ENCODE data around the gene KDM4C. TPM values are rescaled to one million over a fixed set of nuclear protein-coding genes. Genes with fewer than 3 reads are reported as not detected.

The KDM4C gene
- total RNA-seq, 2 experiments from 2014 or later, result 60.1 to 61.3 TPM

DNA sequence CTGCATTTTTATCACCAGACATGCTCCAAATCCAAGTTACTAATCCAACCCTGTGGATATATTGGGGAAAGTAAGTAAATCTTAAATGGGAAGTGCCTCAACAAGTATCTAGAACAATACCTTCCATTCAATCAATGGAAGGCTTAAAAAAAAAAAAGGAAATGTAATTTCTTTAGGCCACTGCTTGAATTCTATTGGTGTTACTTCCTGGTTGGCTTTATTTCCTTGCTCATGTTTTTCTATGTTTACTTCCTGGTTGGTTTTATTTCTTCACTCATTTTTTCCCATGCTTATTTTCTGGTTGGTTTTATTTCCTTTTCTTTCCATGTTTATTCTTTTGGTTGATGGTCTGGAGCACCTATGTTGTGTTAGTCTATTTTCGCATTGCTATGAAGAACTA lies 363.9 kb downstream of the KDM4C start:
- peaks cover 80% of the 10 kb centered on the region for H3K36me3 Mint-ChIP-seq (ENCODE audit: low read depth)
- CTCF ChIA-PET, result no interaction called here
- peaks cover 52% of the 10 kb centered on the region for H3K4me1 Mint-ChIP-seq (ENCODE audit: low read depth)

DNA sequence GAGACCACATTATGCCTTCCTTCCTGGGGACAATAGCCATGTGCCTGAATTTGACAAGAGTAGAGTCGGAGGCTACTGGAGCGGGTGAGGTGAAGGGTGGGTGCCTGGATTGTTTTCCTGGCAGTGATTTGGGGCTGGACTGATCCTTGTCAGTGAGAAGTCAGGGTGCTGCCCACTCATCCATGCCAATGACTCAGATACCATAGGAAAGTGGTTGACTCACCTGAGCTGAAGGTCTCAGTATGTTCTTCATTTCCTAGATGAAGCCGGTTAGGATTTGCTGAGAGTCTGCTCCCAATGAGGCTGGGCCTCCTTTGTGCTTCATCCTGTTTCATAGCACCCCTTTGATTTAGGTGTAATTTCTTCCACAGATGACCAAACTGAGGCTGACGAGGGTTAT lies 366.0 kb downstream of the KDM4C start:
- Mint-ChIP-seq H3K4me1 (ENCODE audit: low read depth) (peaks cover 38% of the 10 kb centered on the region), H3K9me3 (no peaks in the 10 kb centered on the region), H3K4me3 (no peak overlapping the region), H3K27me3 (no peaks in the 10 kb centered on the region), H3K27ac (no peak overlapping the region), H3K36me3 (ENCODE audit: low read depth) (peaks cover 82% of the 10 kb centered on the region)
- DNase-seq, result no peak
- Histone ChIP-seq H3K9me3 (ENCODE audit: control insufficient read depth in 1 of 2, insufficient read depth in 1 of 2, low read length in 2 of 2) (no peaks in the 10 kb centered on the region), H3K4me1 (ENCODE audit: insufficient read depth, low read length) (no peaks in the 10 kb centered on the region), H3K27me3 (ENCODE audit: control insufficient read depth in 1 of 2, insufficient read depth in 2 of 2, low read length in 2 of 2) (no peaks in the 10 kb centered on the region), H3K36me3 (ENCODE audit: insufficient read depth, low read length) (peaks cover 33% of the 10 kb centered on the region), H3K4me3 (ENCODE audit: low read length) (no peak overlapping the region), H3K27ac (ENCODE audit: low read depth in 1 of 2, low read length in 2 of 2) (no peak overlapping the region)
- intact Hi-C loops (cut with DNase I, micrococcal nuclease), result no loop called here
- ATAC-seq (ENCODE audit: poor library complexity), result no peak
- ChIA-PET POLR2A (no interaction called here), CTCF (no interaction called here)
- TF ChIP-seq CTCF (IDR thresholded peaks at IDR 0.05), result no peak

More for the DNA sequence above, 363.9 kb downstream of the KDM4C start:
- no peaks in the 10 kb centered on the region for H3K9me3 ChIP-seq (ENCODE audit: control insufficient read depth in 1 of 2, insufficient read depth in 1 of 2, low read length in 2 of 2)
- POLR2A ChIA-PET, result no interaction called here
- ATAC-seq (ENCODE audit: poor library complexity) (no peak), DNase-seq (no peak)
- H3K4me1 ChIP-seq (ENCODE audit: insufficient read depth, low read length), result no peaks in the 10 kb centered on the region
- H3K27ac Mint-ChIP-seq, result peak overlapping the region; percentile 16
- H3K4me3 ChIP-seq (ENCODE audit: low read length), result no peak overlapping the region
- H3K27me3 Mint-ChIP-seq, result no peaks in the 10 kb centered on the region
- no peak overlapping the region for H3K27ac ChIP-seq (ENCODE audit: low read depth in 1 of 2, low read length in 2 of 2)
- H3K27me3 ChIP-seq (ENCODE audit: control insufficient read depth in 1 of 2, insufficient read depth in 2 of 2, low read length in 2 of 2), result no peaks in the 10 kb centered on the region
- no peaks in the 10 kb centered on the region for H3K9me3 Mint-ChIP-seq
- no peak overlapping the region for H3K4me3 Mint-ChIP-seq
- intact Hi-C loops (cut with DNase I, micrococcal nuclease), result no loop called here
- peaks cover 23% of the 10 kb centered on the region for H3K36me3 ChIP-seq (ENCODE audit: insufficient read depth, low read length)
- TF ChIP-seq CTCF (IDR thresholded peaks at IDR 0.05), result no peak

DNA sequence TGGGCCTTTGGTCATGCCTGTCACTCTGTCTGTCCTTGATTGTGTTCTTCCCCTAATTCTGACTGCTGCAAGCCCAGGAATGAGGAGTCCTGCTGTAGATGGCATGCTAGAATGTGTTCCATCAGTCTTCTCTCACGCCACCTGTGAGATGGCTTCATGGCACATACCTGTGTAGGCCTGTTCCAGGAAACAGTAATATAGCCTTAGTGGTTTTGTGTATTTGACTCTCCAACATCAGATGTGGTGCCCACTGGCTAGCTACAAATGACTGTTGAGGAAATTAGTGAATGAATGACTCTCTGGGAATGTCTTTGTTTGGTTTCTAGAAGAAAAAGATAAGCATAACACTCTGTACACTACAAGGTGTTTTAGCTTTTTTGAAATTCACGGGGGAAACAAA lies 367.5 kb downstream of the KDM4C start:
- Mint-ChIP-seq H3K27me3 (no peaks in the 10 kb centered on the region), H3K27ac (no peak overlapping the region), H3K36me3 (ENCODE audit: low read depth) (peaks cover 91% of the 10 kb centered on the region), H3K4me3 (no peak overlapping the region), H3K4me1 (ENCODE audit: low read depth) (peaks cover 27% of the 10 kb centered on the region), H3K9me3 (no peaks in the 10 kb centered on the region)
- Histone ChIP-seq H3K4me3 (ENCODE audit: low read length) (no peak overlapping the region), H3K27me3 (ENCODE audit: control insufficient read depth in 1 of 2, insufficient read depth in 2 of 2, low read length in 2 of 2) (no peaks in the 10 kb centered on the region), H3K27ac (ENCODE audit: low read depth in 1 of 2, low read length in 2 of 2) (no peak overlapping the region), H3K4me1 (ENCODE audit: insufficient read depth, low read length) (no peaks in the 10 kb centered on the region), H3K36me3 (ENCODE audit: insufficient read depth, low read length) (peaks cover 48% of the 10 kb centered on the region), H3K9me3 (ENCODE audit: control insufficient read depth in 1 of 2, insufficient read depth in 1 of 2, low read length in 2 of 2) (no peaks in the 10 kb centered on the region)
- TF ChIP-seq CTCF (IDR thresholded peaks at IDR 0.05), result no peak
- DNase-seq, result no peak
- CTCF ChIA-PET, result no interaction called here
- no peak for ATAC-seq (ENCODE audit: poor library complexity)
- intact Hi-C loops (cut with DNase I, micrococcal nuclease), result no loop called here
- POLR2A ChIA-PET, result no interaction called here
